Caco-2 (cell line): ENCODE results near the gene DBX1. TPM values are rescaled to one million over a fixed set of nuclear protein-coding genes. Genes with fewer than 3 reads are reported as not detected.
"Not testable (repeated sequence)": the region's sequence is repeated elsewhere in the genome, so short reads cannot be mapped to it uniquely, and the experiment has no call there.

Source experiments
- BruUV-seq: library from RNA; stranded (reverse); fragments of 400-500 nt; replicated peaks from 2 replicates; lab custom pipeline; 2021; lab: Mats Ljungman, UMichigan
- CTCF ChIA-PET: fragments of 300-600 bp; sonication (Branson Sonifier 250); formaldehyde crosslinking; loops from one replicate; lab custom pipeline; 2022; ENCODE audit warnings: antibody characterized with exemption; lab: Charles Lee
- POLR2A ChIA-PET: fragments of 300-600 bp; sonication (Branson Sonifier 250); formaldehyde crosslinking; loops from one replicate; lab custom pipeline; 2022; ENCODE audit warnings: antibody characterized with exemption; lab: Charles Lee
- DNase-seq, 2 experiments: peaks; one replicate each; pipeline versions ENCODE4 v3.0.0 to v3.0.0-alpha.2; 2020 to 2022
- H3K27me3 ChIP-seq: replicated peaks from 2 replicates; pipeline ENCODE4 v1.6.0; 2011; ENCODE audit warnings: low read length; ENCODE audit not compliant: control insufficient read depth, insufficient read depth
- H3K36me3 ChIP-seq: 2 replicates; pipeline ENCODE4 v1.5.1; 2011; ENCODE audit warnings: low read length; ENCODE audit not compliant: control insufficient read depth, insufficient read depth
- H3K4me1 ChIP-seq: fragments of 250-450 bp; sonication (Bioruptor Pico); 2 replicates; pipeline ENCODE4 v1.5.1; 2020; ENCODE audit warnings: mild to moderate bottlenecking
- H3K4me3 ChIP-seq: 2 replicates; pipeline ENCODE4 v1.5.1; 2011; ENCODE audit warnings: low read depth, mild to moderate bottlenecking, control low read depth, low read length
- H3K9me3 ChIP-seq: fragments of 250-450 bp; sonication (Bioruptor Pico); 2 replicates; pipeline ENCODE4 v1.5.1; 2020; ENCODE audit warnings: mild to moderate bottlenecking, moderate library complexity
- H3K27ac Mint-ChIP-seq: one replicate; pipeline ENCODE4 v1.8.0; 2022; ENCODE audit warnings: mixed read lengths; ENCODE audit not compliant: unreplicated experiment
- H3K27me3 Mint-ChIP-seq: one replicate; pipeline ENCODE4 v1.8.0; 2022; ENCODE audit warnings: mixed read lengths; ENCODE audit not compliant: insufficient read depth, unreplicated experiment
- H3K36me3 Mint-ChIP-seq: one replicate; pipeline ENCODE4 v1.8.0; 2022; ENCODE audit warnings: mild to moderate bottlenecking, mixed read lengths; ENCODE audit not compliant: insufficient read depth, unreplicated experiment
- H3K4me1 Mint-ChIP-seq: one replicate; pipeline ENCODE4 v1.8.0; 2022; ENCODE audit warnings: low read depth, mixed read lengths; ENCODE audit not compliant: unreplicated experiment
- H3K4me3 Mint-ChIP-seq: one replicate; pipeline ENCODE4 v1.8.0; 2022; ENCODE audit warnings: mild to moderate bottlenecking, moderate library complexity, mixed read lengths; ENCODE audit not compliant: unreplicated experiment
- H3K9me3 Mint-ChIP-seq: one replicate; pipeline ENCODE4 v1.8.0; 2022; ENCODE audit warnings: mixed read lengths; ENCODE audit not compliant: unreplicated experiment
- CTCF ChIP-seq, 2 experiments: fragments of 200-600 bp in 1 of 2; IDR thresholded peaks; 1 replicate in 1 of 2; 2 replicates in 1 of 2; pipeline versions ENCODE4 v1.5.1 to v1.8.0; 2011 to 2022; ENCODE audit warnings: antibody characterized with exemption in 1 of 2, control low read depth in 1 of 2, inconsistent platforms in 1 of 2, low read depth in 1 of 2, low read length in 1 of 2, mild to moderate bottlenecking in 1 of 2, moderate library complexity in 1 of 2; ENCODE audit not compliant: insufficient read depth in 1 of 2, severe bottlenecking in 1 of 2, unreplicated experiment in 1 of 2
- intact Hi-C: fragments of 100-400 bp; cut with micrococcal nuclease; formaldehyde crosslinking; loops from one replicate; pipeline ENCODE4 v1.10.0; 2022; ENCODE audit not compliant: unreplicated experiment
- total RNA-seq: library from RNA; stranded (reverse); gene quantifications from 2 replicates; pipeline ENCODE4 v1.2.3, GENCODE V29; 2022

The DBX1 gene
- total RNA-seq, 1 experiment from 2014 or later = not detected

GRCh38 chr11:20203831-20204230, 43.6 kb upstream of the DBX1 start:
- TF ChIP-seq CTCF (IDR thresholded peaks at IDR 0.05; ENCODE audit: insufficient read depth in 1 of 2, low read depth in 1 of 2, low read length in 1 of 2, severe bottlenecking in 1 of 2, unreplicated experiment in 1 of 2) = no peak
- H3K4me1 Mint-ChIP-seq = no peaks in the 10 kb centered on the region
- H3K27ac Mint-ChIP-seq = no peak overlapping the region
- H3K4me1 ChIP-seq = no peaks in the 10 kb centered on the region
- no peaks in the 10 kb centered on the region for H3K9me3 ChIP-seq
- CTCF ChIA-PET = no interaction called here
- H3K27me3 Mint-ChIP-seq = peaks cover 10% of the 10 kb centered on the region
- no peak overlapping the region for H3K4me3 Mint-ChIP-seq
- H3K4me3 ChIP-seq = no peak overlapping the region
- no TSS peak for BruUV-seq
- H3K27me3 ChIP-seq = no peaks in the 10 kb centered on the region
- H3K36me3 ChIP-seq = no peaks in the 10 kb centered on the region
- H3K9me3 Mint-ChIP-seq = no peaks in the 10 kb centered on the region
- no peaks in the 10 kb centered on the region for H3K36me3 Mint-ChIP-seq
- POLR2A ChIA-PET = no interaction called here
- DNase-seq = no peak
- intact Hi-C loops = no loop called here

- H3K4me1 Mint-ChIP-seq = no peaks in the 10 kb centered on the region
These were observed 41.0 kb upstream of the DBX1 start for GRCh38 chr11:20201231-20201630.

GRCh38 chr11:20200331-20200955, 40.2 kb upstream of the DBX1 start:
- H3K27ac Mint-ChIP-seq, H3K4me3 ChIP-seq, CTCF ChIA-PET, H3K4me3 Mint-ChIP-seq, H3K27me3 Mint-ChIP-seq, H3K4me1 ChIP-seq, BruUV-seq, H3K27me3 ChIP-seq, H3K36me3 Mint-ChIP-seq, DNase-seq, intact Hi-C loops, POLR2A ChIA-PET, H3K9me3 Mint-ChIP-seq, H3K4me1 Mint-ChIP-seq, H3K36me3 ChIP-seq, H3K9me3 ChIP-seq: not testable (repeated sequence)

More at GRCh38 chr11:20201231-20201630, 41.0 kb upstream of the DBX1 start:
- Mint-ChIP-seq H3K4me3 (no peak overlapping the region), H3K9me3 (no peaks in the 10 kb centered on the region), H3K27ac (no peak overlapping the region), H3K36me3 (no peaks in the 10 kb centered on the region), H3K27me3 (peaks cover 9% of the 10 kb centered on the region)
- Histone ChIP-seq H3K27me3 (no peaks in the 10 kb centered on the region), H3K4me3 (no peak overlapping the region), H3K36me3 (no peaks in the 10 kb centered on the region), H3K4me1 (no peaks in the 10 kb centered on the region), H3K9me3 (no peaks in the 10 kb centered on the region)
- no TSS peak for BruUV-seq
- POLR2A ChIA-PET = no interaction called here
- intact Hi-C loops = no loop called here
- TF ChIP-seq CTCF (IDR thresholded peaks at IDR 0.05; ENCODE audit: insufficient read depth in 1 of 2, low read depth in 1 of 2, low read length in 1 of 2, severe bottlenecking in 1 of 2, unreplicated experiment in 1 of 2) = no peak
- CTCF ChIA-PET = no interaction called here
- DNase-seq = no peak
